ENCODE results near the gene MAPK8IP3.

Gene MAPK8IP3

DNA sequence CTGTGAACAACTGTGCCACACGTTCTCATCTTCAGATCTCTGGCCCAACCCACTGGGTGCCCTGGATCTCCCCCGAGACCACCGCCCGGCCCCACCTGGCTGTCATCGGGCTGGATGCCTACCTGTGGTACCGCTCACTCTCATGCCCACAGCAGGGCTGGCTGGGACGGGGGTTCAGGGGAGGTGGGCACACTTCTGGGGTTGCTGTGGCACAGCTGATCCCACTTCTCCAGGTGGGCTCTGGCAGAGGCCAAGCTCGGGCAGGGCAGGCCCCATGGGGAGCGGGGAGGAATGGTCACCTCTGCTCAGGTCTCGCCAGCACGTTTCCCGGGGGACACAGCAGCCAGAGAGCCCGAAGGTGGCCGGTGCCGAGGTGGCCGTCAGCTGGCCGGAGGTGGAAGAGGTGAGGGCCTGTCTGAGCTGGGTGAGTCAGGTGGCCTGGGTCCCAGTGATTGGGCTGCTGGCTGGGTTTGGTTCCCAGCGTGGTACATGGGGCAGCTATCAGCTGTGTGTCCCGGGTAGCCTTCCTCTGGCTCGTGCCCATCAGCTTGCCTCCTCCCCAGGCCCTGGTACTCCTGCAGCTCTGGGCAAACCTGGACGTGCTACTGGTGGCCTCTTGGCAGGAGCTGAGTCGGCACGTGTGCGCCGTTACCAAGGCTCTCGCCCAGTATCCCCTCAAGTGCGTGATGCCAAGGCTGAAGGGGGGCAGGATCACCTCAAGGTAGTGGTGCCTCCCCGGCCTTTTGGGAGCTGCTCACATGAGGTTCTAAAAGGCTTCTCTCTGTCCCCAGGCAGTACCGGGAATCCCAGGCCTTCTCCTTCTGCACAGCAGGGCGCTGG lies 69.2 kb downstream of the MAPK8IP3 start:
- no peak overlapping the region for H3K9ac ChIP-seq (ENCODE audit: low read depth, low read length)
- peaks cover 30% of the 10 kb centered on the region for H3K36me3 ChIP-seq (ENCODE audit: insufficient read depth, low read length)
- H3K27me3 ChIP-seq (ENCODE audit: control insufficient read depth, insufficient read depth, low read length) = no peaks in the 10 kb centered on the region
- peak overlapping the region; percentile 92 for H3K4me3 ChIP-seq (ENCODE audit: low read length)
- peak overlapping the region; percentile 85 for H3K4me2 ChIP-seq (ENCODE audit: low read length)
- peaks cover 28% of the 10 kb centered on the region for H3K4me1 ChIP-seq (ENCODE audit: control insufficient read depth, insufficient read depth, low read length)
- no peaks in the 10 kb centered on the region for H3K9me3 ChIP-seq (replicated peaks; ENCODE audit: low read length)

DNA sequence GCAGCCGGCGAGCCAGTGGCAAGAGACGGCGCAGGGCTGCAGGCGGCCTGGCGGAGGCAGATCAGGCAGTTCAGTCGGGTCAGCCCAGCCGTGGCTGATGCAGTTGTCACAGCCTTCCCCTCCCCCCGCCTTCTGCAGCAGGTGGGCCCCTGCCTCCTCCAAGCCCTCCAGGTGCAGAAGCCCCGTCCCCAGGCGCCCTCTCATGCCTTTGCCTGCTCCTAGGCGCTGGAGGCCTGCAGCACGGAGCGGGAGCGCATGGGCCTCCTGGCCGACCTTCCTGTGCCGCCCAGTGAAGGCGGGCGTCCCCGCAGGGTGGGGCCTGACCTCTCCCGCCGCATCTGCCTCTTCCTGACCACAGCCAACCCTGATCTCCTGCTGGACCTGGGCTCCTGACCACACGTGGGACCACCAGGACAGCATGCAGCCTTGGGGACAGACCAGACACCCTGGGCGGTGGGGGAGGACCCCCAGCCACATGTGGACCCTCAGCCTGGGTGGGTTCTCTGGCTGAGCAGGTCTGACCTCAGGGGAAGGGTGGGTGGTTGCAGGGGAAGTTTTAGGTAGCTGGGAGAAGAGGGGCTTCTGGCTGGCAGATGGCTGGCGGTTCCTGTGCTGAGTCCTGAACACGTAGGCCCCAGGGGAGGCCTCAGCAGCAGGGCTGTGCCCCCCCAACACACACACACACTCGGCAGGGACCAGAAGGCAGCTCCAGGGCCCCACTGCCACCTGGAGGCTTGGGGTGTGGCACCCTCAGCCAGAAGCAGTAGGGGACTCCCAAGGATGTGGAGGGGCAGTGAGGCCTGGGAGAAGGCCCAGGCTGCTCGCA lies 70.1 kb downstream of the MAPK8IP3 start:
- Histone ChIP-seq H3K4me2 (ENCODE audit: low read length) (no peak overlapping the region), H3K9ac (ENCODE audit: low read depth, low read length) (no peak overlapping the region), H3K4me3 (ENCODE audit: low read length) (no peak overlapping the region), H3K9me3 (replicated peaks; ENCODE audit: low read length) (no peaks in the 10 kb centered on the region), H3K27me3 (ENCODE audit: control insufficient read depth, insufficient read depth, low read length) (no peaks in the 10 kb centered on the region), H3K4me1 (ENCODE audit: control insufficient read depth, insufficient read depth, low read length) (peaks cover 24% of the 10 kb centered on the region), H3K36me3 (ENCODE audit: insufficient read depth, low read length) (peaks cover 31% of the 10 kb centered on the region)

DNA sequence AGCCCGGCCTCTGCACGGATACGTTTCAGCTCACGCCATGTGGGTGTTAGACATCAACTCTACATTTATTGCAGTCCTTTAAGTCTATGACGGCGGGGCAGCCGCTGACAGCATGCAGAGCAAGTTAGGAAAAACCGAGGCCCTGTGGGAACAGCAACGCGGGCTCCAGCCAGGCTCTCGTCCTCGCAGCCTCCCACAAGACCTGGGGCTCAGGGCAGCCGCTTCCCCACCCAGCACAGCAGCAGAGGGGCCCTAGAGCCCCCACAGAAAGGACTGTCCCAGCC lies 70.6 kb downstream of the MAPK8IP3 start:
- H3K27me3 ChIP-seq (ENCODE audit: control insufficient read depth, insufficient read depth, low read length) = no peaks in the 10 kb centered on the region
- peaks cover 31% of the 10 kb centered on the region for H3K36me3 ChIP-seq (ENCODE audit: insufficient read depth, low read length)
- peaks cover 29% of the 10 kb centered on the region for H3K4me1 ChIP-seq (ENCODE audit: control insufficient read depth, insufficient read depth, low read length)
- no peak overlapping the region for H3K9ac ChIP-seq (ENCODE audit: low read depth, low read length)
- no peak overlapping the region for H3K4me3 ChIP-seq (ENCODE audit: low read length)
- H3K4me2 ChIP-seq (ENCODE audit: low read length) = no peak overlapping the region
- no peaks in the 10 kb centered on the region for H3K9me3 ChIP-seq (replicated peaks; ENCODE audit: low read length)

DNA sequence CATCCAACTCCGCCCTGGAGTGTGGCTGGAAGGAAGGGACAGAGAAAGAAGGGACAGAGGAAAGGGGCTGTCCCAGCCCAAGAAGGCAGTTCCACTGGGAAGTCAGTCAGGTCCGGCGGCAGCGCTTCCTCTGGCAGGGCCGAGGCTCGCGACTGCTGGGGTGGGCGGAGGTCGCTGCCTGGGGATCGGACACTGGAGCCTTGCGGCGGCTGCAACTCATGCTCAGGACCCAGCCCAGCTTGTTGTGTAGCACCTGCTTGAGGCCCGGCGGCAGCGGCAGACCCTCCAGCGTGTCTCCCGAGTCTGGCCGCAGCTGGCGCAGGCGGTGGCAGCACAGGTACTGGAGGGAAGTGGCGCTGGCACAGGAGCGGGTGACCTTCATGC lies 71.0 kb downstream of the MAPK8IP3 start:
- H3K4me3 ChIP-seq (ENCODE audit: low read length) = no peak overlapping the region
- no peak overlapping the region for H3K4me2 ChIP-seq (ENCODE audit: low read length)
- no peaks in the 10 kb centered on the region for H3K27me3 ChIP-seq (ENCODE audit: control insufficient read depth, insufficient read depth, low read length)
- H3K36me3 ChIP-seq (ENCODE audit: insufficient read depth, low read length) = peaks cover 31% of the 10 kb centered on the region
- H3K4me1 ChIP-seq (ENCODE audit: control insufficient read depth, insufficient read depth, low read length) = peaks cover 27% of the 10 kb centered on the region
- H3K9ac ChIP-seq (ENCODE audit: low read depth, low read length) = no peak overlapping the region
- no peaks in the 10 kb centered on the region for H3K9me3 ChIP-seq (replicated peaks; ENCODE audit: low read length)

DNA sequence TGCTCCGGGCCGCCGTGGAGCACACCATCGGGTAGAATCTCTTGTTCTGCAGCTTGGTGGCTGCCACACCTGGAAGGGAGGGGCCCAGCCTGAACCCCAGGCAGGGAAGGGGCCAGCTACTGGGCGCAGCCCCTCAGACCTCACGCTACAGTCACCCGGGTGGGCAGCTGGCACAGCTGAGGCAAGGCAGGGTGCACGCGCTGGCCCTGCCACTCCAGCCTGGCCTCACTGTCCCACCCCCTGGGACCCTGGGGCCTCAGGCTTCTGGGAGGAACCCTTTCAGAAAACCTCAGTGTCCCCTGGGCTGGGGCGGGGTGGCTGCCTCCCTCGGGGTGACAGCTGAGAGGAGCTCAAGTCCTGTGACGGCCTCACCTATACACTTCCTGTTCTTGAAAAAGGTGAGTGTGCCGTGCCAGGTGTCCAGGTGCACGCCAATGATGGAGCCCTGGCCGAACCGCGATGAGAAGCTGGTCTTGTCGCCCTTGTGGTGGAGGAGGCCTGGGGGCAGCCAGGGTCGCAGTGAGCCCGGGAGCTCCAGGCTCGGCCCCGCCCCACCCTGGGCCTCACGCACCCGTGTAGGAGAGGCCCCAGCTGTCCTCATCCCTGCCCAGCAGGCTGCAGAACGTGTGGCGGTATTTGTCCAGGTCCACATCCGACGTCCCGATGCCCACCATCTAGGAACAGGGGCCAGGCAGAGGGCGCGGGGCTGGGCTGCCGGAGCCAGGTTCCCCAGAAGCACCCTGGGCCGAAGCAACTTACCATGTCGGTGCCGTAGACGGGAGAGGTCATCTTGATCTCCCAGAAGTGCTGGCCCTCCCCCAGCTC lies 71.6 kb downstream of the MAPK8IP3 start:
- Histone ChIP-seq H3K27me3 (ENCODE audit: control insufficient read depth, insufficient read depth, low read length) (no peaks in the 10 kb centered on the region), H3K36me3 (ENCODE audit: insufficient read depth, low read length) (peaks cover 31% of the 10 kb centered on the region), H3K9me3 (replicated peaks; ENCODE audit: low read length) (no peaks in the 10 kb centered on the region), H3K4me3 (ENCODE audit: low read length) (no peak overlapping the region), H3K4me2 (ENCODE audit: low read length) (no peak overlapping the region), H3K9ac (ENCODE audit: low read depth, low read length) (no peak overlapping the region), H3K4me1 (ENCODE audit: control insufficient read depth, insufficient read depth, low read length) (peaks cover 22% of the 10 kb centered on the region)

DNA sequence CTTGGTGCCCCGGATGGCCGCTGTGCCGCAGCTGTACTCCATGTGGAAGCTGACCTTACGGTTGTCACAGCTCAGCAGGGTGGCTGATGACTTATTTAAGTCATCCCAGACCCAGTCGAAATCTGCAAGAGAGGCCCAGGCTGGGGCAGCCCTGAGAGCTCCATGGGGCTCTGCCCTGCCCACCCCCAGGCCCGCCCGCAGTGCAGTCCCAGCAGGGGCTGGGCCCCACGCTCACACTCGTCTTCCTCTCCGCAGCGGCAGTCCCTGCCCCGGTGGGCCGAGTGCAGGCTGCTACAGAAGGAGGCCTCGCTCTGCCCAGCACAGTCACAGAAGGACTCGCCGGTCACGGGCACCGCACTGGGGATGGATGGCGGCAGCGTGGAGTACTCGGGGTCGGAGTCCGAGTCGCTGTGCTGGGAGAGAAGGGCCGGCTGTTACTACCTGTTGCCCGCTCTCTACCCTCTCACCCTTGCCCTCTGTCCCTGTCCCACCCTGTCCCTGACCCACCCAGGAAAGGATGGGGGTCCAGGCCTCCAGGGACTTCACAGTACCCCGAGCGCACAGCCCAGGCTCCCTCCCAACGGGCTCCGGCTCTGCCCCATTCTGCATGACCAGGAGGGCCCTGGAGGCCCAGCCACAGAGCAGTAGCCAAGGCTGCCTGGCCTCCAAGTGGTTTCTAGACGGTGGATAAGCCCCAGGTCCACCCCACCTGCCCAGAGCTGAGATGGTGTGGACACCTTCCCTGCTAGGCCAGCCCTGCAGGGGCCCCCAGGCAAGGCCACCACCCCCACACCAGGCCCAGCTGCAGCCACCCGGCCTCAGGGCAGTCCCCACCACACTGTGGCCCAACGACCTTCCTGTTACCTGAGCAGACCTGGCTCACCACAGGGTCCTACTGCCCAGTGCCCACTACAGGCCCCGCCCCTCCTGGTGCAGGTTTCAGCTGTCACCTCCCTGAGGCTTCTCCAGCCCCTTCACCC lies 72.5 kb downstream of the MAPK8IP3 start:
- H3K4me3 ChIP-seq (ENCODE audit: low read length) = no peak overlapping the region
- no peaks in the 10 kb centered on the region for H3K9me3 ChIP-seq (replicated peaks; ENCODE audit: low read length)
- peaks cover 22% of the 10 kb centered on the region for H3K4me1 ChIP-seq (ENCODE audit: control insufficient read depth, insufficient read depth, low read length)
- peaks cover 31% of the 10 kb centered on the region for H3K36me3 ChIP-seq (ENCODE audit: insufficient read depth, low read length)
- no peak overlapping the region for H3K4me2 ChIP-seq (ENCODE audit: low read length)
- no peaks in the 10 kb centered on the region for H3K27me3 ChIP-seq (ENCODE audit: control insufficient read depth, insufficient read depth, low read length)
- H3K9ac ChIP-seq (ENCODE audit: low read depth, low read length) = no peak overlapping the region

DNA sequence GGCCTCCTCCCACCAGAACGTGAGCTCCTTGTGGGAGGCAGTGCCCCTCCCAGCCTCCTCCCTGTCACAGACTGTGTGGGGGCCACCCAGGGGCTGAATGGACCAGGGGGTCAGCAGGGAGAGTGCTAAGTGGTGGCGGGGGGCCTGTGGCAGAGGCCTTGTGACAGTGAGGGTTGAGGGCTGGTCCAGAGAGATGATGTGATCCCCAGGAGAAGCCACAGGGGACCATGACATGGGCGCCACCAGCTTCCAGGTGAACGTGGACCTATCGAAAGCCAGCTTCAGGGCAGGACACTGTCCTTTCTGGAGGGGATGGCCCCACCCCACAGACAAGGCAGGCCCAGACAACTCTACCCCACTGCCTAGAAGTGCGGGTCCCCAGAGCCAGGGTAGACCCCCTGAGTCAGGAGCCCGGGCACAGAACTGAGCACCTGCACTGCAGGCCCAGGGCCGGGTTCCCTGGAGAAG lies 73.3 kb downstream of the MAPK8IP3 start:
- Histone ChIP-seq H3K9me3 (replicated peaks; ENCODE audit: low read length) (no peaks in the 10 kb centered on the region), H3K4me1 (ENCODE audit: control insufficient read depth, insufficient read depth, low read length) (peaks cover 20% of the 10 kb centered on the region), H3K27me3 (ENCODE audit: control insufficient read depth, insufficient read depth, low read length) (no peaks in the 10 kb centered on the region), H3K9ac (ENCODE audit: low read depth, low read length) (no peak overlapping the region), H3K4me2 (ENCODE audit: low read length) (no peak overlapping the region), H3K36me3 (ENCODE audit: insufficient read depth, low read length) (peaks cover 31% of the 10 kb centered on the region), H3K4me3 (ENCODE audit: low read length) (no peak overlapping the region)

DNA sequence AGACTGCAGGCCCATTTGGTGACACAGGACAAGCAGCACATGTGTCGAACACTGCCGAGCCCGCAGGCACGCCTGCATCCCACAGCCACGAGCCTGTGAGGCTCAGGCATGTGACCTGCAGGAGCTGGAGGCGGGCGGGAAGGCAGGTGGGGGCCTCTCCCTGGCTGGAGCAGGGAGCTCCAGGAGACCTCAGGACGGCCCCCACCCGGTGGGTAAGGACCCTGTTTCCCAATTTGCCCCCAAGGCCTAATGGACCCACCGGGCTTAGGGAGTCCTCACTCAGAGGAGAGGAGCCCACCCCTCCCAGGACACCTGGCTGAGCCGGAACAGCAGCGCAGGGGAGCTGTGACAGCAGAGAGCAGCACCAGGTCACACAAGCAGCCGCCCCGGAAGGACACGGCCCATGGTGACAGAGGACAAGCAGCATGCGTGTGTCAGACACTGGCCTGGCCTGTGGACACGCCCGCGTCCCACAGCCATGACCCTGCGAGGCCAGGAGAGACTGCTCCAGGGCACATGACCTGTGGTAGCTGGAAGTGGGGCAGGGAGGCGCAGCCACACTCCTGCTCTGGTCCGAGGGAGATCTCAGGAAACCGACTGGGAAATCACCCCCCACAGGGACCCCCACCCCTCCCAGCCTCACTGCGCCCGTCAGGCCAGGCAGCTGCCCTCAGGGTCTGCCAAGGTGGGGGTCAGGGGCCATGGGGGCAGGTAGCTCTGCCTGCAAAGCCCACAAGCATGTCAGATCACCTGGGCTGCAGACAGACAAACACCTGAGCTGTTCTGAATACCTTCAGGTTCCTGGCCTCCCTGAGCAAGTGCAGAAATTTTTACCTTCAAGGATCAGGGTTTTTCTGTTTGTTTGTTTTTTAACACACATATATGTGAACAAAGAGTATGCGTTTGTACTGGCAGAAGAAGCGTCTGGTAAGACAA lies 74.0 kb downstream of the MAPK8IP3 start:
- Histone ChIP-seq H3K4me2 (ENCODE audit: low read length) (no peak overlapping the region), H3K27me3 (ENCODE audit: control insufficient read depth, insufficient read depth, low read length) (no peaks in the 10 kb centered on the region), H3K9ac (ENCODE audit: low read depth, low read length) (no peak overlapping the region), H3K4me3 (ENCODE audit: low read length) (no peak overlapping the region), H3K4me1 (ENCODE audit: control insufficient read depth, insufficient read depth, low read length) (peaks cover 12% of the 10 kb centered on the region), H3K36me3 (ENCODE audit: insufficient read depth, low read length) (peaks cover 31% of the 10 kb centered on the region), H3K9me3 (replicated peaks; ENCODE audit: low read length) (no peaks in the 10 kb centered on the region)

DNA sequence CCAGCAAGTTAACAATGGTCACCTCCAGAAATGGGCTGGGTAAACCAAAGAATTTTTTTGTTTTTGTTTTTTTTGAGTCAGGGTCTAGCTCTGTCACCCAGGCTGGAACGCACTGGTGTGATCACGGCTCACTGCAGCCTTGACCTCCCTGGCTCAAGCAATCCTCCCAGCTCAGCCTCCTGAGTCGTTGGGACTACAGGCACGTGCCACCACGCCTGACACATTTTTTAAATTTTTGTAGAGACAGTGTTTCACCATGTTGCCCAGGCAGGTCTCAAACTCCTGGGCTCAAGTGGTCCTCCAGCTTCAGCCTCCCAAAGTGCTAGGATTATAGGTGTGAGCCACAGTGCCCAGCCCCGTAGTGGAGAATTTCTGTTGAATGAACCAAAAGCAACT lies 74.7 kb downstream of the MAPK8IP3 start:
- H3K4me3 ChIP-seq (ENCODE audit: low read length) = no peak overlapping the region
- peak overlapping the region; percentile 96 for H3K4me2 ChIP-seq (ENCODE audit: low read length)
- no peak overlapping the region for H3K9ac ChIP-seq (ENCODE audit: low read depth, low read length)
- H3K27me3 ChIP-seq (ENCODE audit: control insufficient read depth, insufficient read depth, low read length) = no peaks in the 10 kb centered on the region
- peaks cover 9% of the 10 kb centered on the region for H3K4me1 ChIP-seq (ENCODE audit: control insufficient read depth, insufficient read depth, low read length)
- H3K9me3 ChIP-seq (replicated peaks; ENCODE audit: low read length) = no peaks in the 10 kb centered on the region
- peaks cover 25% of the 10 kb centered on the region for H3K36me3 ChIP-seq (ENCODE audit: insufficient read depth, low read length)

DNA sequence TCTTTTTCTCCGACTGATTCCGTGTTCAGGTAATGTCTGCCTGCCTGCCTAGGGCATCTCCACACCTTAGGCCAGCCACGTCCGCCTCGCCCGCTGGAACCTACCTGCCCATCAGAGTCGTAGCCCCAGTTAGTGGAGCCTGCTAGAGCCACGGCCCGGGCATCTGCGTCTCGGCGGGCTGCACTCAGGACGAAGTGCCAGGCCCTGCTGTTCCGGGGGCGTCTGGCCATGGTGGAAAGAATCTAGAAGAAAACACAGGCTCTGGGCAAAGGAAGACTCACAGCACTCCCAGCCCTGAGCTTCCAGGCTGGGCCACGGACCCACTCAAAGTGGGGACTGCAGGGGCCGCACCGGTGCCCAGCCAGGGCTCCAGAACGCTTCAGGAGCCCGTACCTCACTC lies 75.3 kb downstream of the MAPK8IP3 start:
- Histone ChIP-seq H3K9me3 (replicated peaks; ENCODE audit: low read length) (no peaks in the 10 kb centered on the region), H3K4me2 (ENCODE audit: low read length) (peak overlapping the region; percentile 96), H3K4me3 (ENCODE audit: low read length) (peak overlapping the region; percentile 74), H3K36me3 (ENCODE audit: insufficient read depth, low read length) (peaks cover 23% of the 10 kb centered on the region), H3K27me3 (ENCODE audit: control insufficient read depth, insufficient read depth, low read length) (no peaks in the 10 kb centered on the region), H3K4me1 (ENCODE audit: control insufficient read depth, insufficient read depth, low read length) (peaks cover 9% of the 10 kb centered on the region), H3K9ac (ENCODE audit: low read depth, low read length) (peak overlapping the region; percentile 82)

Data from skeletal muscle satellite cell (primary cell).